Hypothalamus (tissue), 51 donors: ENCODE measurements around the gene CLEC9A.

ENCODE experiments used
- DNase-seq, 51 donors: peaks; one replicate each; lab custom pipeline; 2025; lab: John Stamatoyannopoulos, UW

Gene CLEC9A

GRCh38 chr12:10101648-10102220 is 71.3 kb downstream of the CLEC9A start:
- DNase-seq = no peak

- DNase-seq = peak in 3 of 51 donors; percentile 5 to 11 (median 6)
Measured at GRCh38 chr12:10102322-10102721, 71.8 kb downstream of the CLEC9A start.

GRCh38 chr12:10110256-10110844 is 79.9 kb downstream of the CLEC9A start:
- no peak for DNase-seq

GRCh38 chr12:10111451-10111850 is 81.0 kb downstream of the CLEC9A start:
- DNase-seq = no peak

- no peak for DNase-seq
Measured at GRCh38 chr12:10113075-10113474, 82.6 kb downstream of the CLEC9A start.

- no peak for DNase-seq
Measured at GRCh38 chr12:10113920-10114319, 83.4 kb downstream of the CLEC9A start.

GRCh38 chr12:10115311-10115710 is 84.8 kb downstream of the CLEC9A start:
- DNase-seq = no peak
